DOHH2 (cell line): ENCODE measurements around the gene KIRREL3.

Source experiments
- CTCF ChIP-seq: fragments of 200-600 bp; sonication (generic); IDR thresholded peaks from one replicate; pipeline ENCODE4 v1.5.1; 2014; ENCODE audit warnings: antibody characterized with exemption, mild to moderate bottlenecking, low read depth, low read length; ENCODE audit not compliant: poor library complexity, severe bottlenecking
- EZH2phosphoT487 ChIP-seq: fragments of 200-600 bp; sonication (generic); IDR thresholded peaks from 2 replicates; pipeline ENCODE4 v1.6.1; 2017; ENCODE audit warnings: borderline replicate concordance, mild to moderate bottlenecking, antibody characterized with exemption, low read length, moderate library complexity, mixed read lengths

DNA sequence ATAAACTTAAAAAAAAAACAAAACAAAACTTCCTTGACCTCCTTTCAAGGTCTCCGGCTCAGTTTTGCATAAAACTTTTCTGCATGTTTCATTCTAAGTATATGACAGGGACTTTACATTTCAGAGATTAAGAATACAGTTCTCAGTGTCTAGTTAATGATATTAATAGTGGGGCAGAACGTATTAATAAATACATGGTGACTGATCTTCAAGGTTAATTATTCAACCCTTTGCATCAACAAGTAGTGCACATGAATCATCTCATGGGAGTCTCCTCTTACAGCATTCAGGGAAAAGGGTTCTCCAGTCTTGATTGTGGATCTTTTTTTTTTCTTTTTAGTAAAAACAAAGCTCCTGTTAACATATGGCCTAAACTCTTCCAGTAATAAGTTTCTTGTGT lies 146.8 kb downstream of the KIRREL3 start:
- TF ChIP-seq CTCF (no peak), EZH2phosphoT487 (no peak)
